Activated B cell treated with CpG ODN at 0.5 μM for 24 hours (primary cell): Measurements from ENCODE around the gene RTP3. TPM values are rescaled to one million over a fixed set of nuclear protein-coding genes. Genes with fewer than 3 reads are reported as not detected.
"Not testable (repeated sequence)": the region's sequence is repeated elsewhere in the genome, so short reads cannot be mapped to it uniquely, and the experiment has no call there.

Experiments
- ATAC-seq: fragments of 200-7000 bp; cut with Tn5 transposase; one replicate; pipeline ENCODE4 v1.10.0; 2021; ENCODE audit warnings: low read depth, mild to moderate bottlenecking, moderate library complexity
- CTCF ChIA-PET: fragments of 350-600 bp; sonication (Branson Sonifier 250); formaldehyde crosslinking; loops from one replicate; lab custom pipeline; 2021; ENCODE audit warnings: antibody characterized with exemption; lab: Charles Lee
- POLR2A ChIA-PET: fragments of 350-600 bp; sonication (Branson Sonifier 250); formaldehyde crosslinking; loops from one replicate; lab custom pipeline; 2021; ENCODE audit warnings: antibody characterized with exemption; lab: Charles Lee
- DNase-seq: peaks from one replicate; pipeline ENCODE4 v3.0.0; 2022
- H3K27ac Mint-ChIP-seq: one replicate; pipeline ENCODE4 v1.8.0; 2020; ENCODE audit warnings: mixed read lengths
- H3K27me3 Mint-ChIP-seq: one replicate; pipeline ENCODE4 v1.8.0; 2021; ENCODE audit warnings: mixed read lengths
- H3K36me3 Mint-ChIP-seq: one replicate; pipeline ENCODE4 v1.8.0; 2021; ENCODE audit warnings: low read depth, mixed read lengths
- H3K4me1 Mint-ChIP-seq: one replicate; pipeline ENCODE4 v1.8.0; 2021; ENCODE audit warnings: mixed read lengths
- H3K4me3 Mint-ChIP-seq: one replicate; pipeline ENCODE4 v1.8.0; 2020; ENCODE audit warnings: mild to moderate bottlenecking, mixed read lengths
- H3K9me3 Mint-ChIP-seq: one replicate; pipeline ENCODE4 v1.8.0; 2020; ENCODE audit warnings: mixed read lengths
- CTCF ChIP-seq: fragments of 200-600 bp; IDR thresholded peaks from one replicate; pipeline ENCODE4 v1.8.0; 2022; ENCODE audit warnings: antibody characterized with exemption, mild to moderate bottlenecking
- intact Hi-C: fragments of 100-400 bp; cut with micrococcal nuclease; formaldehyde crosslinking; loops from one replicate; pipeline ENCODE4 v1.15.1; 2024
- total RNA-seq: library from RNA; stranded (reverse); gene quantifications from 2 replicates; pipeline ENCODE4 v1.2.3, GENCODE V29; 2022

Gene RTP3
- total RNA-seq, 1 donor from 2014 or later: not detected

GRCh38 chr3:46517016-46517783 is 19.4 kb downstream of the RTP3 start:
- H3K36me3 Mint-ChIP-seq: no peaks in the 10 kb centered on the region
- ATAC-seq (no peak), DNase-seq (no peak)
- no peak overlapping the region for H3K27ac Mint-ChIP-seq
- H3K4me3 Mint-ChIP-seq: no peak overlapping the region
- TF ChIP-seq CTCF: no peak
- POLR2A ChIA-PET: interaction anchor here (0.6 kb wide), 1 partner anchor 428 kb away, joined by 3 read pairs; no protein-coding TSS in a partner anchor
- intact Hi-C loops: no loop called here
- no peaks in the 10 kb centered on the region for H3K4me1 Mint-ChIP-seq
- CTCF ChIA-PET: interaction anchor here (2.2 kb wide), 1 partner anchor 28 kb away, joined by 7 read pairs; no protein-coding TSS in a partner anchor
- no peaks in the 10 kb centered on the region for H3K9me3 Mint-ChIP-seq
- H3K27me3 Mint-ChIP-seq: peaks cover 3% of the 10 kb centered on the region

GRCh38 chr3:46517784-46518181 is 20.0 kb downstream of the RTP3 start:
- POLR2A ChIA-PET: interaction anchor here (0.6 kb wide), 1 partner anchor 429 kb away, joined by 3 read pairs; no protein-coding TSS in a partner anchor
- Mint-ChIP-seq H3K36me3 (no peaks in the 10 kb centered on the region), H3K27ac (no peak overlapping the region), H3K4me1 (no peaks in the 10 kb centered on the region), H3K9me3 (no peaks in the 10 kb centered on the region), H3K27me3 (no peaks in the 10 kb centered on the region), H3K4me3 (no peak overlapping the region)
- intact Hi-C loops: no loop called here
- ATAC-seq (no peak), DNase-seq (no peak)
- CTCF ChIA-PET: interaction anchor here (2.2 kb wide), 1 partner anchor 29 kb away, joined by 7 read pairs; no protein-coding TSS in a partner anchor
- no peak for TF ChIP-seq CTCF

GRCh38 chr3:46519952-46520351 is 22.2 kb downstream of the RTP3 start:
- ATAC-seq (no peak), DNase-seq (no peak)
- no peak for TF ChIP-seq CTCF
- Mint-ChIP-seq H3K4me1 (no peaks in the 10 kb centered on the region), H3K9me3 (no peaks in the 10 kb centered on the region), H3K4me3 (no peak overlapping the region), H3K36me3 (no peaks in the 10 kb centered on the region), H3K27me3 (no peaks in the 10 kb centered on the region), H3K27ac (no peak overlapping the region)
- POLR2A ChIA-PET: no interaction called here
- CTCF ChIA-PET: no interaction called here
- intact Hi-C loops: loop anchor here (2.0 kb wide), 1 partner anchor 17 kb away; no protein-coding TSS in a partner anchor

- Mint-ChIP-seq H3K27ac (no peak overlapping the region), H3K4me1 (no peaks in the 10 kb centered on the region), H3K4me3 (no peak overlapping the region), H3K9me3 (no peaks in the 10 kb centered on the region), H3K36me3 (no peaks in the 10 kb centered on the region), H3K27me3 (no peaks in the 10 kb centered on the region)
- DNase-seq (no peak), ATAC-seq (no peak)
- CTCF ChIA-PET: no interaction called here
- TF ChIP-seq CTCF: no peak
- intact Hi-C loops: loop anchor here (2.0 kb wide), 1 partner anchor 16 kb away; no protein-coding TSS in a partner anchor
- POLR2A ChIA-PET: interaction anchor here (0.9 kb wide), 1 partner anchor 31 kb away, joined by 3 read pairs; no protein-coding TSS in a partner anchor
Observed at GRCh38 chr3:46520531-46520930, 22.8 kb downstream of the RTP3 start.

GRCh38 chr3:46521096-46521495 is 23.3 kb downstream of the RTP3 start:
- H3K9me3 Mint-ChIP-seq: no peaks in the 10 kb centered on the region
- H3K36me3 Mint-ChIP-seq: no peaks in the 10 kb centered on the region
- CTCF ChIA-PET: no interaction called here
- H3K27me3 Mint-ChIP-seq: no peaks in the 10 kb centered on the region
- no peaks in the 10 kb centered on the region for H3K4me1 Mint-ChIP-seq
- H3K4me3 Mint-ChIP-seq: no peak overlapping the region
- TF ChIP-seq CTCF: no peak
- intact Hi-C loops: loop anchor here (2.0 kb wide), 1 partner anchor 16 kb away; no protein-coding TSS in a partner anchor
- ATAC-seq (no peak), DNase-seq (no peak)
- POLR2A ChIA-PET: interaction anchor here (0.9 kb wide), 1 partner anchor 31 kb away, joined by 3 read pairs; no protein-coding TSS in a partner anchor
- no peak overlapping the region for H3K27ac Mint-ChIP-seq

GRCh38 chr3:46522201-46522600 is 24.4 kb downstream of the RTP3 start:
- POLR2A ChIA-PET: interaction anchor here (0.7 kb wide), 1 partner anchor 36 kb away, joined by 3 read pairs; no protein-coding TSS in a partner anchor
- H3K36me3 Mint-ChIP-seq, intact Hi-C loops, H3K4me1 Mint-ChIP-seq, H3K4me3 Mint-ChIP-seq, H3K9me3 Mint-ChIP-seq, DNase-seq, H3K27me3 Mint-ChIP-seq, ATAC-seq, H3K27ac Mint-ChIP-seq, CTCF ChIA-PET: not testable (repeated sequence)
